Ovary (tissue), 3 donors: ENCODE results near the gene RPUSD3.

Experiments used
- POLR2A ChIP-seq: fragments of 450-650 bp; IDR thresholded peaks from one replicate; pipeline ENCODE4 v1.6.1; 2017; ENCODE audit warnings: antibody characterized with exemption, mild to moderate bottlenecking, moderate library complexity
- TF ChIP-seq, protein P1 (sequence below), 3 donors: fragments of 450-650 bp in 2 of 3; fragments of 200-600 bp in 1 of 3; IDR thresholded peaks; one replicate each; pipeline versions ENCODE4 v1.5.1 to v1.8.0; 2016 to 2022; ENCODE audit warnings: antibody characterized with exemption in 3 of 3, mild to moderate bottlenecking in 1 of 3
- donor health status: DM: no; HTN: no; CAD: no.

DNA sequence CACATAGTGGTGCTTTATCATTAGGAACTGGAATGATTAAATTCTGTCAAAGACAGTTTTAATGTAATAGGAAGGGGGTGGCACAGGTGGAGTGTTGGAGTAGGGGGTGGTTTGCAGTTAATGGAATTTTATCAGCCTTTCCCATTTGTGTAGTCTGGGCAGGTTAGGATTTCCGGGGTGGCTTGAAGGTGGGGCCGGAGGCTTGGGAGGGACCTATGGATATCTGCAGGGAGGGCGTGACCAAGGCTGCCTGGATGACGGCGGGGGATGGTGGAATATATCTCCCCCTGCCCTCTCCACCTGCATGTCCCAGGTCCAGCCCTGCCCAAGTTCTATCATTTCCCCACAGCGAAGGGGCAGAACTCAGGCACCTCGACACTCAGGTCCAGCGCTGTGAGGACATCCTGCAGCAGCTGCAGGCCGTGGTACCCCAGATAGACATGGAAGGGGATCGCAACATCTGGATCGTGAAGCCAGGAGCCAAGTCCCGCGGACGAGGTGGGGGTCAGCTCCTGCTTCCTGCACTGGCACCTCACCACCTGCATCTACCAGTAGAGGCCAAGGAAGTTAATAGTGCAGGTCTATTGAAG is 18.3 kb downstream of the RPUSD3 start:
- TF ChIP-seq, protein P1, sequence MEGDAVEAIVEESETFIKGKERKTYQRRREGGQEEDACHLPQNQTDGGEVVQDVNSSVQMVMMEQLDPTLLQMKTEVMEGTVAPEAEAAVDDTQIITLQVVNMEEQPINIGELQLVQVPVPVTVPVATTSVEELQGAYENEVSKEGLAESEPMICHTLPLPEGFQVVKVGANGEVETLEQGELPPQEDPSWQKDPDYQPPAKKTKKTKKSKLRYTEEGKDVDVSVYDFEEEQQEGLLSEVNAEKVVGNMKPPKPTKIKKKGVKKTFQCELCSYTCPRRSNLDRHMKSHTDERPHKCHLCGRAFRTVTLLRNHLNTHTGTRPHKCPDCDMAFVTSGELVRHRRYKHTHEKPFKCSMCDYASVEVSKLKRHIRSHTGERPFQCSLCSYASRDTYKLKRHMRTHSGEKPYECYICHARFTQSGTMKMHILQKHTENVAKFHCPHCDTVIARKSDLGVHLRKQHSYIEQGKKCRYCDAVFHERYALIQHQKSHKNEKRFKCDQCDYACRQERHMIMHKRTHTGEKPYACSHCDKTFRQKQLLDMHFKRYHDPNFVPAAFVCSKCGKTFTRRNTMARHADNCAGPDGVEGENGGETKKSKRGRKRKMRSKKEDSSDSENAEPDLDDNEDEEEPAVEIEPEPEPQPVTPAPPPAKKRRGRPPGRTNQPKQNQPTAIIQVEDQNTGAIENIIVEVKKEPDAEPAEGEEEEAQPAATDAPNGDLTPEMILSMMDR (IDR thresholded peaks at IDR 0.05), result no peak
- no peak for TF ChIP-seq POLR2A
